ENCODE measurements around the gene KCNT2. TPM values are rescaled to one million over a fixed set of nuclear protein-coding genes. Genes with fewer than 3 reads are reported as not detected.
A peak's percentile ranks its signal among the peaks of the same experiment; 100 is the strongest.
"Not testable (repeated sequence)": the region's sequence is repeated elsewhere in the genome, so short reads cannot be mapped to it uniquely, and the experiment has no call there.

Gene KCNT2
- total RNA-seq, 3 donors from 2014 or later: 2.6 to 3.7 (median 3.0) TPM

DNA sequence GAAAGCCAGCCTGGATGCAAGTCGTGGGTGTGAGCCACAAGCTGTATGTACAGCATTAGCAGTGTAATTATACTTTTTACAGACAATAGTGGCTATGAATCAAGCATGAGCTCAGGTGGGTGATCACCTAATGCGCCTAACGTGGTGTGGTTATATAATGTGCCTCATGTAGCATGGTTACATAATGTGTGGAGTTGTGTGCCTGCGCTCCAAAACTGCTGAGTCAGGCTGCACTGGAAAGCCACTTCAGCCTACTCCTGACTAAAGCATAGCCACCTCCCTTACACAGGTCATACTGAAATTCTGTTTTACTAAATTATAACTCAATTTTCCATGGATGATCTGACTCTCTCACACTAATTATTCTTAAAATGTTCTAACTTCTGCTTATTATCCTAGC lies 69.8 kb downstream of the KCNT2 start:
- Histone ChIP-seq H3K27ac (no peak overlapping the region), H3K4me3 (no peak overlapping the region), H3K27me3 (no peaks in the 10 kb centered on the region), H3K4me1 (no peaks in the 10 kb centered on the region), H3K9me3 (peaks cover 0 to 32% of the 10 kb centered on the region in 2 donors), H3K36me3 (no peaks in the 10 kb centered on the region)
- TF ChIP-seq POLR2AphosphoS5 (IDR thresholded peaks at IDR 0.05) (no peak), POLR2A (IDR thresholded peaks at IDR 0.05) (no peak)
- TF ChIP-seq, protein P1, sequence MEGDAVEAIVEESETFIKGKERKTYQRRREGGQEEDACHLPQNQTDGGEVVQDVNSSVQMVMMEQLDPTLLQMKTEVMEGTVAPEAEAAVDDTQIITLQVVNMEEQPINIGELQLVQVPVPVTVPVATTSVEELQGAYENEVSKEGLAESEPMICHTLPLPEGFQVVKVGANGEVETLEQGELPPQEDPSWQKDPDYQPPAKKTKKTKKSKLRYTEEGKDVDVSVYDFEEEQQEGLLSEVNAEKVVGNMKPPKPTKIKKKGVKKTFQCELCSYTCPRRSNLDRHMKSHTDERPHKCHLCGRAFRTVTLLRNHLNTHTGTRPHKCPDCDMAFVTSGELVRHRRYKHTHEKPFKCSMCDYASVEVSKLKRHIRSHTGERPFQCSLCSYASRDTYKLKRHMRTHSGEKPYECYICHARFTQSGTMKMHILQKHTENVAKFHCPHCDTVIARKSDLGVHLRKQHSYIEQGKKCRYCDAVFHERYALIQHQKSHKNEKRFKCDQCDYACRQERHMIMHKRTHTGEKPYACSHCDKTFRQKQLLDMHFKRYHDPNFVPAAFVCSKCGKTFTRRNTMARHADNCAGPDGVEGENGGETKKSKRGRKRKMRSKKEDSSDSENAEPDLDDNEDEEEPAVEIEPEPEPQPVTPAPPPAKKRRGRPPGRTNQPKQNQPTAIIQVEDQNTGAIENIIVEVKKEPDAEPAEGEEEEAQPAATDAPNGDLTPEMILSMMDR (IDR thresholded peaks at IDR 0.05): no peak
- intact Hi-C loops (cut with DNase I; ENCODE audit: low total_unique reads): no loop called here
- DNase-seq (ENCODE audit: low spot score in 2 of 2): no peak

DNA sequence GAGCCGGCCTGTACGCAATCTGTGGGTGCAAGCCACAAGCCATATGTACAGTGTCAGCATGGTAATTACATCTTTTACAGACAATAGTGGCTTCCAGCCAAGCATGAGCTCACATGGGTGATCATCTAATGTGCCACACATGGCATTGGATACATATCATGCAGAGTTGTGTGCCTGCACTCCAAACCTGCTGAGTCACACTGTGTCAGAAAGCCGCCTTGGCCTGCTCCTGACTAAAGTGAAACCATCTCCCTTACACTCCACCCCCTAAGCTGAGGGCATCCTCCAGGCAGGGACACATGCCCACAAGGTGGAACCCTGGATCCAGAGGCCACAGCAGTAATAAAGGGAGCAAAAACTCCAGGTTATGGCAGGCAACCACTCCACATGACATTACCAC lies 72.5 kb downstream of the KCNT2 start:
- no peak overlapping the region for H3K4me3 ChIP-seq
- no peak overlapping the region for H3K27ac ChIP-seq
- TF ChIP-seq POLR2AphosphoS5 (IDR thresholded peaks at IDR 0.05): no peak
- TF ChIP-seq, protein P1 (IDR thresholded peaks at IDR 0.05): no peak
- no peak for TF ChIP-seq POLR2A (IDR thresholded peaks at IDR 0.05)
- intact Hi-C loops (cut with DNase I; ENCODE audit: low total_unique reads): no loop called here
- peaks cover 0 to 32% of the 10 kb centered on the region in 2 donors for H3K9me3 ChIP-seq
- no peaks in the 10 kb centered on the region for H3K36me3 ChIP-seq
- no peaks in the 10 kb centered on the region for H3K4me1 ChIP-seq
- no peaks in the 10 kb centered on the region for H3K27me3 ChIP-seq
- no peak for DNase-seq (ENCODE audit: low spot score in 2 of 2)

DNA sequence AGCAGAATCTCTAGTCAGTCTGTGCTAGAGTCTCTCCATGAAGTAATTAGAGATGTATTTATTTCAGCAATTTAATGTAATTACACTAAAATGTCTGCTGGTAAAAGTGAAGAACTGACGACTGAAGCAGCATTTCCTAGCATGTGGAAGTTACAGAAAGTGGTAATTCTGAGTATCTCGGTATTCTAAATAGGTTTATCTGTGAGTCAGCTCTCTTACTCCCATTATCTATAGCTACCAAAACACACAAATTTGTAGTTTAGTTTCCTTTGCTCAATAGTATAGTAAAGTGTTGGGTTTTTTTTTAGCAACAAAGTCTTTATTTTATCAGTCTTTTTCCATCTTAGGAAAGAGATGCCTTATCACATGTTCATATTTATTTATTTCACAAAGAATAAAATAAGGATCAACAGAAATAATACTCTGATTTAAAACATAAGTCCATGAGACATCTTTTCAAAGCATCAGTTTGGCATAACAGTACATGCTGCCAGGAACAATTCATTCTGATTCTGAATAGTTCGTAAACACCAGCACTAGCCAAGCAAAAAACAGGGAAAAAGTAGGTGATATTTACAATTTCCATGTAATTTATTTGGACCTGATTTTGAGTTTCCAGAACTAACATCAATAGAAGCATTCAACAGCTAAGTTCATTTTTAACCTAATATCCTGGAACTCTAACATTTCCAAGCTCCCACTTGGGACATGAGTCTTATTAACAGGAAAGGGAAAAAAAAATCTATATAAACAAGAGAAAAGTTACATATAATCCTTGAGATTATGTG lies 76.3 kb downstream of the KCNT2 start:
- intact Hi-C loops (cut with DNase I; ENCODE audit: low total_unique reads): no loop called here
- H3K27me3 ChIP-seq: no peaks in the 10 kb centered on the region
- no peak for TF ChIP-seq POLR2A (IDR thresholded peaks at IDR 0.05)
- TF ChIP-seq, protein P1 (IDR thresholded peaks at IDR 0.05): no peak
- no peak for TF ChIP-seq POLR2AphosphoS5 (IDR thresholded peaks at IDR 0.05)
- H3K27ac ChIP-seq: peak overlapping the region in 1 of 2 donors; percentile 22
- H3K9me3 ChIP-seq: peaks cover 0 to 16% of the 10 kb centered on the region in 2 donors
- H3K4me3 ChIP-seq: no peak overlapping the region
- DNase-seq (ENCODE audit: low spot score in 2 of 2): no peak
- no peaks in the 10 kb centered on the region for H3K4me1 ChIP-seq
- H3K36me3 ChIP-seq: no peaks in the 10 kb centered on the region

DNA sequence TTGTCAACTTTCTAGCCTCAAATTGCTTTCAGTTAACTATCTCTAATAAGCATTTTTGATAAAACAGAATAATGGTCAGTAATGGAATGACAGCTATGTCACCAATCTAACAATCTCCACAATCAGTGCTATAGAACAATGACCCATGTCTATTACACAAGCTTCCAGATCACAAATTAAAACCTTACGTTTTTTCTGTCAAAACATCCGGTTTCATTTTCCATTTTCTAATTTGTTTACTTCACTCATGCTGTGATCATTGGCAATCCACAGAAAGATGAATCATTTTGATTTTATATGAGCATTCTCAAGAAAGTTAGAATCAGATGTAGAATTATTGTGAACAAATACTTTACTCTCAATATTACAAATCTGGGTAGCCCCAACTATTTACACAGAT lies 80.3 kb downstream of the KCNT2 start:
- no peaks in the 10 kb centered on the region for H3K27me3 ChIP-seq
- TF ChIP-seq POLR2AphosphoS5 (IDR thresholded peaks at IDR 0.05) (no peak), POLR2A (IDR thresholded peaks at IDR 0.05) (no peak)
- TF ChIP-seq, protein P1 (IDR thresholded peaks at IDR 0.05): no peak
- no peaks in the 10 kb centered on the region for H3K9me3 ChIP-seq
- no peaks in the 10 kb centered on the region for H3K36me3 ChIP-seq
- no peak for DNase-seq (ENCODE audit: low spot score in 2 of 2)
- H3K4me1 ChIP-seq: no peaks in the 10 kb centered on the region
- intact Hi-C loops (cut with DNase I; ENCODE audit: low total_unique reads): no loop called here
- no peak overlapping the region for H3K4me3 ChIP-seq
- no peak overlapping the region for H3K27ac ChIP-seq

DNA sequence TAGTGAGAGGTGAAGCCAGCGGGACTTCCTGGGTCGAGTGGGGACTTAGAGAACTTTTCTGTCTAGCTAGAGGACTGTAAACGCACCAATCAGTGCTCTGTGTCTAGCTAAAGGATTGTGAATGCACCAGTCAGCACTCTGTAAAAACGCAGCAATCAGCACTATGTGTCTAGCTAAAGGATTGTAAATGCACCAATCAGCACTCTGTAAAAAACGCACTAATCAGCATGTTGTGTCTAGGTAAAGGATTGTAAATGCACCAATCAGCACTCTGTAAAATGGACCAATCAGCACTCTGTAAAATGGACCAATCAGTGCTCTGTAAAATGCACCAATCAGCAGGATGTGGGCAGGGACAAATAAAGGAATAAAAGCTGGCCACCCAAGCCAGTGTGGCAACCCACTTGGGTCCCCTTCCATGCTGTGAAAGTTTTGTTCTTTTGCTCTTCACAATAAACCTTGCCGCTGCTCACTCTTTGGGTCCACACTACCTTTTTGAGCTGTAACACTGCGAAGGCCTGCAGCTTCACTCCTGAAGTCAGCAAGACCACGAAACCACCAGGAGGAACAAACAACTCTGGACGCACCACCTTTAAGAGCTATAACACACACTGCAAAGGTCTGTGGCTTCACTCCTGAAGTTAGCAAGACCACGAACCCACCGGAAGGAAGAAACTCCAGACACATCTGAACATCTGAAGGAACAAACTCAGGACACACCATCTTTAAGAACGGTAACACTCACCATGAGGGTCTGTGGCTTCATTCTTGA lies 85.5 kb downstream of the KCNT2 start:
- H3K4me1 ChIP-seq; H3K27ac ChIP-seq; H3K27me3 ChIP-seq; H3K36me3 ChIP-seq; DNase-seq (ENCODE audit: low spot score in 2 of 2); intact Hi-C loops (cut with DNase I; ENCODE audit: low total_unique reads); H3K9me3 ChIP-seq; H3K4me3 ChIP-seq: not testable (repeated sequence)
